Activated CD4-positive, alpha-beta memory T cell treated with anti-CD3 and anti-CD28 coated beads for 36 hours (primary cell): ENCODE data around the gene LMX1A. TPM values are rescaled to one million over a fixed set of nuclear protein-coding genes. Genes with fewer than 3 reads are reported as not detected.
A peak's percentile ranks its signal among the peaks of the same experiment; 100 is the strongest.

Experiments
- CTCF ChIA-PET: fragments of 350-600 bp; sonication (Branson Sonifier 250); formaldehyde crosslinking; loops from one replicate; lab custom pipeline; 2021; ENCODE audit warnings: antibody characterized with exemption, inconsistent platforms; lab: Charles Lee
- POLR2A ChIA-PET: fragments of 350-600 bp; sonication (Branson Sonifier 250); formaldehyde crosslinking; loops from one replicate; lab custom pipeline; 2021; ENCODE audit warnings: antibody characterized with exemption; lab: Charles Lee
- DNase-seq: peaks from one replicate; pipeline ENCODE4 v3.0.0-alpha.2; 2020
- H3K27ac Mint-ChIP-seq: one replicate; pipeline ENCODE4 v1.8.0; 2021; ENCODE audit warnings: mixed read lengths
- H3K27me3 Mint-ChIP-seq: one replicate; pipeline ENCODE4 v1.8.0; 2021; ENCODE audit warnings: mixed read lengths
- H3K36me3 Mint-ChIP-seq: one replicate; pipeline ENCODE4 v1.8.0; 2021; ENCODE audit warnings: mixed read lengths
- H3K4me1 Mint-ChIP-seq: one replicate; pipeline ENCODE4 v1.8.0; 2021; ENCODE audit warnings: low read depth, mixed read lengths
- H3K4me3 Mint-ChIP-seq: one replicate; pipeline ENCODE4 v1.8.0; 2021; ENCODE audit warnings: mild to moderate bottlenecking, mixed read lengths
- H3K9me3 Mint-ChIP-seq: one replicate; pipeline ENCODE4 v1.8.0; 2021; ENCODE audit warnings: mixed read lengths
- intact Hi-C: fragments of 100-400 bp; cut with micrococcal nuclease; formaldehyde crosslinking; loops from one replicate; pipeline ENCODE4 v1.15.1; 2023
- total RNA-seq, 2 experiments: library from RNA; stranded (reverse); gene quantifications; one replicate each; pipeline ENCODE4 v1.2.3, GENCODE V29; 2021

Gene LMX1A
- total RNA-seq, 2 experiments from 2014 or later, result not detected

DNA sequence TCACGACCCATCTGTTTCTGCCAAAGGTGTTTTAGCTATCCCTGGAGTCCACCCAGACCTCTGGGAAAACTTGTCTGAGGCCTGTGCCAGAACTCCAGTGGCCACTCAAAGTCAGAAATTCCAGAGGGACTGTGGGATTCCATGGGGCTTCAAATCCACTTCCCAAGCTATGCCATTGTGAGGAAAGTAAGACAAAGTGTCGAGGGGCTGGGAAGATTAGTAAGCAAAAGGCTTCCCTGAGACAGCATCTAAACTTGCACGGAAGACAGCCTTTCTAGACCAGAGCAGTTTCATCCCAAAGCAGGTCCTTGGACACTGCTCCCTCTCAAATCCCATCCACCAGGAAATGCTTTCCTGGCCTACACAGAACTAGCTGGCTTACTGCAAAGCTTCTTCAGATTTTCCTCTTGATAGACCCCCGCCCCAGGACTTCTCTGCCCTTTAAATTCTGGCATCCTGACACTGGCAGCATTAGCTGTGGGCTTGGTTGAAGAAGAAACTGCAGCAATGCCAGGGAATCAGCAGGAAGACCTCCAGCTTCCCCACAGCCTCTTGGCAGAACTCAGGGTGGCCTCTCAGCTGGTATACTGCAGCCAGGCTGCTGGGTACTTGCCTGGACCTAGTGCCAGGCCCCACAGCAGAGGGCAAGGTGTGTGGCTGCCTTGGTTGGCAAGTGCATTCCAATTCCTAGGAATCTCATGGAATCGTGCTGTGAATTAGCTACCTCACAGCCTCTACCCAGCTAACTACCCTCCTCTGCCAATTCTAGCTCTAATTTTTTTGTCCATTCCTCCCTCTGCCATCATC is 27.3 kb upstream of the LMX1A start:
- Mint-ChIP-seq H3K4me1 (no peaks in the 10 kb centered on the region), H3K9me3 (no peaks in the 10 kb centered on the region), H3K4me3 (no peak overlapping the region), H3K27ac (no peak overlapping the region), H3K36me3 (no peaks in the 10 kb centered on the region), H3K27me3 (peaks cover 25% of the 10 kb centered on the region)
- intact Hi-C loops, result no loop called here
- ChIA-PET CTCF (interaction anchor here (1.0 to 6.3 kb wide), 5 partner anchors 9 to 200 kb away, joined by 3 to 56 read pairs (median 5); no protein-coding TSS in a partner anchor), POLR2A (interaction anchor here (1.2 kb wide), 1 partner anchor 16 kb away, joined by 3 read pairs; no protein-coding TSS in a partner anchor)
- DNase-seq, result no peak

DNA sequence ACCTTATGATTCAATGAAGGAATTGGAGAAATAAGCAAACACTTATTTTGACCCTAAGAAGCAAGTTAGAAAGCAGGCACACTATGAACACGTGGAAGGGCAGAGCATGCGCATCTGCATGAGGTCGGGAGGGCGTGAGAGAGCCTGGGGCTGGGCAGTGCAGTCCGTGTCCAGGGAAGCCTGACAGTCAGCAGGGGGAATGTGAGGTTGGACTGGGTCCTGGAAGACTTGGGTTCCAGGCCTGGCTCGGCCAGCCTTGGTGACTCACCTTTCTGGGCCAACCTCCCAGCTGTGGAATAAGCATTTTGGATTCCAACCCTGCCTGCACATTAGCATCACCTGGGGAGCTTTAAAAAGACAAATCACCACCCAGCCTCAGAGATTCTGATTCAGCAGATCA is 26.6 kb upstream of the LMX1A start:
- Mint-ChIP-seq H3K4me3 (no peak overlapping the region), H3K27ac (no peak overlapping the region), H3K4me1 (no peaks in the 10 kb centered on the region), H3K36me3 (no peaks in the 10 kb centered on the region), H3K27me3 (peaks cover 21% of the 10 kb centered on the region), H3K9me3 (no peaks in the 10 kb centered on the region)
- intact Hi-C loops, result no loop called here
- ChIA-PET POLR2A (interaction anchor here (1.2 kb wide), 1 partner anchor 15 kb away, joined by 3 read pairs; no protein-coding TSS in a partner anchor), CTCF (interaction anchor here (1.1 to 6.3 kb wide), 3 partner anchors 10 to 200 kb away, joined by 3 to 56 read pairs (median 28); no protein-coding TSS in a partner anchor)
- DNase-seq, result no peak

DNA sequence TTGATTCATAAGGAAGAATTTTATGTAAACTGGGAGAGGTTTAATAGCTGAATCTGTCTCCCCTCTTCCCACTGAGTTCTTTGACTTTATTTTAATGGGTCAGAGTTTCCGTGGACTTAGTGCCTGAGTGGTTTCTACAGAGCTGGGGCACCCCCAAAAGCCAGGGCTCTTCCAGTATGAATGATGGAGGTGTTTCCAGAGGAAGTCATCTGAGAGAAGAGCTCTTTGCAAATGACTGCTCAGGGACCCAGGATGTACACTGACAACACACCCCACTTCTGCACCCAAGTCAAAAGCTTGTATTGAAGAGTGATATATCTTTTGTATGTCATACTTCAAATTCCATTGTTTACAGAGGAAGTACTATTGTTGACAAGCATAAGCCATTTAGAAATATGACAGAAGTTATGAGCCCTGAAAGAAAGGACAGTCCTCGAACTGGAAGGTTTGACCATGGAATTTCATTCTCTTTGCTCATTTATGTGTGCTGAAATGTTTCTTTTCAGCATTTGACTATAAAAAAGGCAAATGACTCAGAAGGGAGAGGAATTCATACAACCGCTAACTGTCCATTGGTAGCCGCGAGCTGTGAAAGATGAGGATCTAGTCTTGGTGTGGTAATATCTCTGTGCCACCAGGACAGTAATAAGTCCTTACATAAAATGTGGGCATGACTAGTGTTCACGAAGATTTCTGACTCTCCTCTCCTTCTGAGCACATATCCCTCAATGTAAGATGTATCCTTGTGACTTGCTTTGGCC is 25.4 kb upstream of the LMX1A start:
- Mint-ChIP-seq H3K27me3 (peaks cover 21% of the 10 kb centered on the region), H3K27ac (no peak overlapping the region), H3K4me1 (peaks cover 3% of the 10 kb centered on the region), H3K36me3 (no peaks in the 10 kb centered on the region), H3K9me3 (no peaks in the 10 kb centered on the region), H3K4me3 (no peak overlapping the region)
- intact Hi-C loops, result no loop called here
- DNase-seq, result no peak
- ChIA-PET POLR2A (no interaction called here), CTCF (interaction anchor here (5.5 to 6.3 kb wide), 2 partner anchors 11 to 14 kb away, joined by 28 to 56 read pairs; no protein-coding TSS in a partner anchor)

DNA sequence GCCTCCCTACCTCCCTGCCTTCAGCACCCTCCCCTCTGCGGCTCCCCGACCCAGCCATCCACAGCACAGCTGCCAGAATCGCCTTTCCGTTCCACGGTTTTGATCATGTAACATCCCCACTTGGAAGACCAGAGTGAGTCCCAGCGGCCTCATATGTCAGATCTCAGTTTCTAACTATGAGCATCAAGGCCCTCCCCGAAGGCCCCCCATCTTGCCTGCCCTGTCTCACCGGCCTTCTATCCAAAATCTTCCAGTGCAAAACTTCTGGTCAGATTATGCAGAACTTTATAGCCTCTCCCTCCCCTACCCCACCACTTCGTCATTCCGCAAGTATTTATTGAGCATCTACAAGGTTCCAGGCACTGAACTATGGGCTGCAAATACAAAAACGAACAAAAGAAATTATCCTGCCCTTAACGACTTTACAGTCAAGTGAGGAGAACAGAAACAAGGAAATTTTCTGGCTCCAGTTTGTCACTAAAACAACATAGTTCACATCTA is 20.3 kb upstream of the LMX1A start:
- Mint-ChIP-seq H3K27ac (no peak overlapping the region), H3K27me3 (peaks cover 48% of the 10 kb centered on the region)
- intact Hi-C loops, result no loop called here

DNA sequence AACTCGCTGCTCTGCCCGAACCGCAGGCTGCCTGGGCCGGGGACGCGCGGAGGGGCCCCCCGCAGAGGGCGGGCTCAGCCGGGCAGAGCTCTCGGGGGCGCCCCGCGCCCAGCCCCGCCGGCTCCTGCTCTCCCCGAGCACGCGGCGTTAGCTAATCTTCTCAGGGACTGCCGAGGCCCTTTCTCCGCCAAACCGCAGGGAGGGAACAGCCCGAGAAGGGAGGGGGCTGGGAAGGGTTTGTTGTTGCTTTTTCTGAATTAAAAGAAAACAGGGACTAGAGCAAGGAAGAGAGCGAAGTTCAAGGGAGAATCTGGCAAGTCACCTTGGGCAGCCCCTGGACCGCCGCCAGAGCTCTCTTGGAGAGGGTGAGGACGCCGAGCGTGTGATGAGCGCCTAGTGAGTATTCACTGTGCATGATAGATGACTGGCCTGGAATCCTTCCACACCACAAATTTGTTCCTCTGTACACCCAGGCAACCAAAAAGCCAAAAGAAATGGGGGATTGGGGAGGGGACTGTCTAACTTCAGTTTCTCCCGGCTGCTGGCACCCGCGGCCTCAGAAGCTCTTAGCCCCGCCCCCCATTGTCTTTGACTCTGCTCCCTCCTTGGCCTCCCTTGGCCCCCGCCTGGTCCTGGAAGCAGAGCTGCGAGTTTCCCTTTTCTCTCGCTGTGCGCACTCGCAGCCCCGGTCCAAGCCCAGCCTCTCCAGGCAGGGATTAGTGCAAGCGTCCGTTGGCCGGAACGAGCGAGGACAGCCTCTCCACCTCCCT is 19.7 kb upstream of the LMX1A start:
- Mint-ChIP-seq H3K4me1 (peaks cover 16% of the 10 kb centered on the region), H3K36me3 (no peaks in the 10 kb centered on the region), H3K9me3 (no peaks in the 10 kb centered on the region), H3K27me3 (peaks cover 51% of the 10 kb centered on the region), H3K27ac (no peak overlapping the region), H3K4me3 (peak overlapping the region; percentile 50)
- peak; percentile 64 for DNase-seq
- POLR2A ChIA-PET, result no interaction called here
- CTCF ChIA-PET, result interaction anchor here (0.8 to 2.9 kb wide), 4 partner anchors 9 to 247 kb away, joined by 3 to 34 read pairs (median 8); no protein-coding TSS in a partner anchor
- intact Hi-C loops, result no loop called here

More for the DNA sequence above, 20.3 kb upstream of the LMX1A start:
- Mint-ChIP-seq H3K4me1 (peaks cover 16% of the 10 kb centered on the region), H3K36me3 (no peaks in the 10 kb centered on the region), H3K4me3 (peak overlapping the region; percentile 50), H3K9me3 (no peaks in the 10 kb centered on the region)
- DNase-seq, result no peak
- CTCF ChIA-PET, result interaction anchor here (0.6 to 2.9 kb wide), 4 partner anchors 8 to 17 kb away, joined by 3 to 34 read pairs (median 8); no protein-coding TSS in a partner anchor
- POLR2A ChIA-PET, result no interaction called here

DNA sequence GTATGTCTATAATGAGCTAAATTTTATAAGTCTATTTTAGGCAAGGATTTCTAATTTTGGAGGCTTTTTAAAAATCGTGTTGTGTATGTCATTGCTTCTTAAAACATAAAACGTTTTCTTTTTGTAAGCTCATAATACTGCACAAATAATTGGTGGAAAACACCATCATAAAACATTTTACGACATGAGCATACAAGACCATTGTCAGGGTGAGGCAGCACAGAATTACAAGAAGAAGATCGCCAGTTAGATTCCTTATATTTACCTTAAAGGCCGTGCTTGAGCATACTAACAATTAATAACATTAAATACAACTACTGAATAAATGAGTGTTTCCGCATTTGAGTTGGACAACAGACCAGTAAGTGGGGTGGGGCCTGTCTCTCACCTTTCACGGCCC is 19.1 kb upstream of the LMX1A start:
- no peak for DNase-seq
- Mint-ChIP-seq H3K4me3 (no peak overlapping the region), H3K36me3 (no peaks in the 10 kb centered on the region), H3K27ac (no peak overlapping the region), H3K27me3 (peaks cover 57% of the 10 kb centered on the region), H3K9me3 (no peaks in the 10 kb centered on the region), H3K4me1 (peaks cover 16% of the 10 kb centered on the region)
- intact Hi-C loops, result no loop called here
- CTCF ChIA-PET, result interaction anchor here (0.8 to 2.9 kb wide), 3 partner anchors 8 to 246 kb away, joined by 3 to 34 read pairs (median 4); no protein-coding TSS in a partner anchor
- POLR2A ChIA-PET, result no interaction called here

DNA sequence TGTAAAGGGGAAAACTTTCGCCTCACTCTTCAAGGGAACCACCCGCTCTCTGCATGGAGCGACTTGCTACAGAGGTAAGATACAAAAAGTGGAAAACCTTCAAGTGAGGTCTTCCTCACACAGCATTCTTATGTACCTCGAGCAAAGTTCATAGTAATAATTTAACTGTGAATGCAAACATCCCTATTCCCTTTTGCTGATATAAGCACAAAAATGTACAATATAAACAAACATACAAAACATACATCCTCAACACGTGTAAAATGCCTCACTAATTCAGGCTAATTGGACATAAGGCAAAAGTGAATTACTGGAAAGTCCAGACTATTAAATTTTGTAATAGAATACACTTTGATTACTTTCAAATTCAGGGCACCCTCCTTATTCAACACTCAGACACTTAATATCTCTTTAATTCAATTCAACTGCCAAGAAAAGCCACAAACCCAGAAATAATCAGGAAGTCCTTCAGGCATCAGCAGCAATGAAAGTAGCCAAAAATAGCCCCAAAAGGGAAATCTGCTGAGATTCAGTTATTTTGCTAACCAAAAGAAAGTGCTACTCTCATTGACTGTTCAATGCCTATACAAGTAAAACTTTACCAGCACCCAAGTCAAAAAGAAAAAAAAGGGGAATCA is 15.2 kb upstream of the LMX1A start:
- H3K27ac Mint-ChIP-seq, result no peak overlapping the region
- CTCF ChIA-PET, result interaction anchor here (5.7 kb wide), 1 partner anchor 15 kb away, joined by 57 read pairs; the partner anchor contains the start of gene LMX1A
- H3K4me3 Mint-ChIP-seq, result no peak overlapping the region
- POLR2A ChIA-PET, result no interaction called here
- DNase-seq, result no peak
- intact Hi-C loops, result no loop called here
- H3K4me1 Mint-ChIP-seq, result peaks cover 11% of the 10 kb centered on the region
- no peaks in the 10 kb centered on the region for H3K36me3 Mint-ChIP-seq
- H3K9me3 Mint-ChIP-seq, result no peaks in the 10 kb centered on the region
- peaks cover 82% of the 10 kb centered on the region for H3K27me3 Mint-ChIP-seq

DNA sequence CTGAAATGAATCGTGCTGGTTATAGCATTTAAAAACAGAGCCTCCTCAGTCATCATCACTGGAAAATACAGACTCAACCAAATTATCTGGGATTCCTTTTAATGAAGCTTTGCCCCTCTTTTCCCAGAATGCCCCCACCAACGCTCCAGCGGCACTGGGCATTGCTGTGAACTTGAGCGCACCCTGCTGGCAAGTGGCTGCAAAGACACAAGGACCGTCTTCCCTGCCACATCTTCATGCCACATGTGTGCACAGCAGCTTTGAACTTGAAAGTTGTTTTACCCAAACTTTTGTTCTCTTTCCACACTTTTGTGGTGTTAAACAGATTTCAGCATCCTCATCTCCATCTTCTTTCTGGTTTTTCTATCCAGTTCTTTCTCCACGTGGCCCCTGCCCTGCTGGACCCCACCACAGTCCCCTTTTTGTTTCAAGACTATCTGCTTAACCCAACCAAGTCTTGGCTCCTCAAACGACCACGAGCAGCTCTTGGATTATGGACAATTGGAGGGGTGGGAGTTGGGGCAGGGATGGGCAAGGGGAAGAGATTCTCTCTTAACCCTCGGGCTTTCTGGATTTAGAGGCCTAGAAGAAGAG is 12.8 kb upstream of the LMX1A start:
- intact Hi-C loops, result loop anchor here (1.0 to 10.0 kb wide), 3 partner anchors 115 to 242 kb away; no protein-coding TSS in a partner anchor
- H3K27ac Mint-ChIP-seq, result no peak overlapping the region
- ChIA-PET CTCF (interaction anchor here (0.6 to 5.7 kb wide), 21 partner anchors 8 to 240 kb away, joined by 3 to 57 read pairs (median 4); partner anchors contain the start of gene LMX1A), POLR2A (no interaction called here)
- H3K4me1 Mint-ChIP-seq, result no peaks in the 10 kb centered on the region
- peaks cover 63% of the 10 kb centered on the region for H3K27me3 Mint-ChIP-seq
- no peaks in the 10 kb centered on the region for H3K36me3 Mint-ChIP-seq
- H3K9me3 Mint-ChIP-seq, result no peaks in the 10 kb centered on the region
- no peak overlapping the region for H3K4me3 Mint-ChIP-seq
- peak; percentile 68 for DNase-seq

DNA sequence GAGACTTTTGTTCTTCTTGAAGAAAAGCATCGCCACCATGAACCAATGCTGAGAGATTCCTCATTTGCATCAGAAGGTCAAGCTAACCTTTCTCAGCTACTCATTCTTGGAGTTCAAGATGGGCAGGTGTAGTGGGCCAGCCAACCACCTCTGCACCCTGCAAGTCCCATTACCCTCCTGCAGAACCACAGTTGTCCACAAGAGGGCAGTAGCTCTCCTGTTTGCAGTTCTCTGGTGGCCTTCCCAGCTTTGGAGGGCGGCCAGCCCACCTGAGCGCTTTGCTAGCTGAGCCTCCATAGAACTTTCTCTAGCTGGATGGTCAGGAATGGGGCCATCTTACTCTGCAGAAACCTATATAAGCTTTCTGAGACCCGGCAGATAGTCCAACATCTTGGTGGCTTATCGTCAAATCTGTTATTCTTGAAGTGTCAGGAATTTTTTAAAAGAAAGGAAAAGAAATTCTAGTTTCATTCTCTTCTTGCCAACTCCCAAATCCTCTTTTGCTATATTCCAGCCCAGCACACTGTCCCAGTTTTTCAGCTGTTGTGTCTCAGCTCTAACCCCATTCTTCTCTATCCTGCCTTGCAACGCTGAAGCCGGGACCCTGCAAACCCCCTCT is 11.0 kb upstream of the LMX1A start:
- POLR2A ChIA-PET, result interaction anchor here (0.7 kb wide), 1 partner anchor 16 kb away, joined by 3 read pairs; no protein-coding TSS in a partner anchor
- CTCF ChIA-PET, result interaction anchor here (0.6 to 5.7 kb wide), 46 partner anchors 9 to 543 kb away, joined by 3 to 57 read pairs (median 4); partner anchors contain the start of gene LMX1A
- Mint-ChIP-seq H3K4me1 (no peaks in the 10 kb centered on the region), H3K27me3 (peaks cover 54% of the 10 kb centered on the region), H3K36me3 (no peaks in the 10 kb centered on the region), H3K27ac (no peak overlapping the region), H3K4me3 (no peak overlapping the region), H3K9me3 (no peaks in the 10 kb centered on the region)
- DNase-seq, result peak; percentile 81
- intact Hi-C loops, result loop anchor here (5.0 to 10.0 kb wide), 2 partner anchors 113 to 240 kb away; no protein-coding TSS in a partner anchor

DNA sequence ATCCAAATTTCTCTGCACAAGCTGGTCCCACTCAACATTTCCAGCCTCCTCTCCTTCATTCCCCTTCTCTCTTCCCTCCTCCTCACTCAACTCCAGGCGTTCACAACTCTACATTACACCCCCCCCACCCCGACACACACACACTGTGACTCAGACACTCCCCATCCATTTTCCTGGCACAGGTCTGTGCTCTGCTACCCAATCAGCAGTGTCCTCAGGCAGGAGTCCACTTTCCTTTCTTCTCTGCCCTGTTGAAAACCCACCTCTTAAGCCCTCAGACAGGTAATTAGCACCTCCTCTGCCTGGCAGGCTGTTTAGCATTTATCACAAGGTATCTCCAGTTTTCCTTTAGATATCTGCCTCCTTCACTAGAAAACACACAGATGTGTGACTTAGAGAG is 8.8 kb upstream of the LMX1A start:
- intact Hi-C loops, result loop anchor here (5.0 to 10.0 kb wide), 2 partner anchors 111 to 238 kb away; no protein-coding TSS in a partner anchor
- H3K9me3 Mint-ChIP-seq, result no peaks in the 10 kb centered on the region
- no peak for DNase-seq
- H3K4me1 Mint-ChIP-seq, result no peaks in the 10 kb centered on the region
- H3K27ac Mint-ChIP-seq, result no peak overlapping the region
- POLR2A ChIA-PET, result no interaction called here
- no peak overlapping the region for H3K4me3 Mint-ChIP-seq
- no peaks in the 10 kb centered on the region for H3K36me3 Mint-ChIP-seq
- H3K27me3 Mint-ChIP-seq, result peaks cover 40% of the 10 kb centered on the region
- CTCF ChIA-PET, result interaction anchor here (0.9 to 1.6 kb wide), 3 partner anchors 9 to 227 kb away, joined by 3 to 7 read pairs (median 3); no protein-coding TSS in a partner anchor
